Activated gamma-delta T cell treated with anti-CD3 and anti-CD28 coated beads, Interleukin-2, amount 50 U/mL, for 16 hours (primary cell): ENCODE measurements around the gene KIR3DL3.
"Not testable (repeated sequence)": the region's sequence is repeated elsewhere in the genome, so short reads cannot be mapped to it uniquely, and the experiment has no call there.

Experiments used
- DNase-seq: peaks from one replicate; pipeline ENCODE4 v3.0.0-alpha.2; 2020; ENCODE audit warnings: low read depth

Gene KIR3DL3

GRCh38 chr19:54731191-54731590, 6.9 kb downstream of the KIR3DL3 start:
- DNase-seq = no peak

- DNase-seq = not testable (repeated sequence)
Measured at GRCh38 chr19:54738306-54738705, 14.1 kb downstream of the KIR3DL3 start, which contains the start of gene KIR2DL3. Gene KIR2DL3 (plus strand): TSS chr19:54738513. CDS start chr19:54738546, 33 bp downstream.

- DNase-seq = no peak
Measured at GRCh38 chr19:54738715-54739114, 14.5 kb downstream of the KIR3DL3 start.

GRCh38 chr19:54739587-54740497, 15.6 kb downstream of the KIR3DL3 start:
- DNase-seq = no peak

- not testable (repeated sequence) for DNase-seq
Measured at GRCh38 chr19:54741950-54742349, 17.7 kb downstream of the KIR3DL3 start.

GRCh38 chr19:54744080-54744479, 19.8 kb downstream of the KIR3DL3 start:
- not testable (repeated sequence) for DNase-seq

- not testable (repeated sequence) for DNase-seq
Measured at GRCh38 chr19:54747614-54748322, 23.5 kb downstream of the KIR3DL3 start.

GRCh38 chr19:54750276-54750675, 26.0 kb downstream of the KIR3DL3 start:
- not testable (repeated sequence) for DNase-seq

- DNase-seq = not testable (repeated sequence)
Measured at GRCh38 chr19:54756204-54757110, 32.2 kb downstream of the KIR3DL3 start.

- DNase-seq = not testable (repeated sequence)
Measured at GRCh38 chr19:54758577-54758976, 34.3 kb downstream of the KIR3DL3 start.

GRCh38 chr19:54764219-54764618, 40.0 kb downstream of the KIR3DL3 start:
- DNase-seq = not testable (repeated sequence)

GRCh38 chr19:54766464-54766863, 42.2 kb downstream of the KIR3DL3 start:
- DNase-seq = not testable (repeated sequence)

GRCh38 chr19:54769646-54770045, 45.4 kb downstream of the KIR3DL3 start, which contains the start of gene KIR2DL1:
Gene KIR2DL1 (plus strand): TSS chr19:54769793. CDS start chr19:54769851, 58 bp downstream.
- not testable (repeated sequence) for DNase-seq

GRCh38 chr19:54770511-54770910, 46.3 kb downstream of the KIR3DL3 start:
- DNase-seq = not testable (repeated sequence)

- not testable (repeated sequence) for DNase-seq
Measured at GRCh38 chr19:54771018-54771960, 47.0 kb downstream of the KIR3DL3 start.

- not testable (repeated sequence) for DNase-seq
Measured at GRCh38 chr19:54772666-54773065, 48.4 kb downstream of the KIR3DL3 start.

- not testable (repeated sequence) for DNase-seq
Measured at GRCh38 chr19:54775095-54775815, 51.0 kb downstream of the KIR3DL3 start.

GRCh38 chr19:54775830-54776229, 51.6 kb downstream of the KIR3DL3 start:
- DNase-seq = not testable (repeated sequence)

- DNase-seq = not testable (repeated sequence)
Measured at GRCh38 chr19:54777851-54778250, 53.6 kb downstream of the KIR3DL3 start.

GRCh38 chr19:54778896-54779295, 54.7 kb downstream of the KIR3DL3 start:
- not testable (repeated sequence) for DNase-seq
